Rectal smooth muscle tissue (tissue), 1 donor: ENCODE measurements around the gene LRG1.
"Not testable (repeated sequence)": the region's sequence is repeated elsewhere in the genome, so short reads cannot be mapped to it uniquely, and the experiment has no call there.

Experiments
- H3K27ac ChIP-seq: one replicate; pipeline ENCODE4 v1.7.0; 2013; ENCODE audit warnings: low read depth, low read length, inconsistent platforms
- H3K27me3 ChIP-seq: one replicate; pipeline ENCODE4 v1.7.0; 2013; ENCODE audit warnings: low read length; ENCODE audit not compliant: control insufficient read depth, insufficient read depth
- H3K36me3 ChIP-seq: one replicate; pipeline ENCODE4 v1.7.0; 2013; ENCODE audit warnings: low read length; ENCODE audit not compliant: control insufficient read depth, insufficient read depth
- H3K4me1 ChIP-seq: one replicate; pipeline ENCODE4 v1.7.0; 2013; ENCODE audit warnings: low read length; ENCODE audit not compliant: control insufficient read depth, insufficient read depth
- H3K4me3 ChIP-seq: one replicate; pipeline ENCODE4 v1.7.0; 2013; ENCODE audit warnings: low read length
- H3K9ac ChIP-seq: one replicate; pipeline ENCODE4 v1.7.0; 2013; ENCODE audit warnings: low read length

LRG1 gene

DNA sequence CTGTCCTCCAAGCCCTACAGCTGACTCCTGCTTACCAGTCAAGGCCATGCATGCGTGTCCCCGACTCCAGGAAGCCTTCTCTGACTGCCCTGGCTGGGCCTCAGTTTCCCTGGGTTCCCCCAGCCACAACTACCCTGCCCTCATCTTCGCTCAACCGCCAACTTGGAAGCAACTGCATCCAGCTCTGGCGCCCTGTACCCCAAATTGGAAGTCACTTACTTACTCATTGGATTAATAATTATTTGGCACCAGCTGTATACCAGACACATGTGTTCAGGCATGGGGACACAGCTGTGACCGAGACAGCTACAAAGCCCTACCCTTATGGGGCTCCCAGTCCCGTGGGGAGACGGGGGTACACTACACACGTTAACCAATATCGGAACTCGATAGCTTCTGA is 30.6 kb upstream of the LRG1 start:
- Histone ChIP-seq H3K27ac (no peak overlapping the region), H3K4me1 (no peaks in the 10 kb centered on the region), H3K36me3 (no peaks in the 10 kb centered on the region), H3K9ac (no peak overlapping the region), H3K4me3 (no peak overlapping the region), H3K27me3 (peaks cover under 1% of the 10 kb centered on the region)

GRCh38 chr19:4568886-4569285 is 29.1 kb upstream of the LRG1 start:
- Histone ChIP-seq H3K27ac (no peak overlapping the region), H3K9ac (no peak overlapping the region), H3K36me3 (no peaks in the 10 kb centered on the region), H3K27me3 (no peaks in the 10 kb centered on the region), H3K4me3 (no peak overlapping the region), H3K4me1 (no peaks in the 10 kb centered on the region)

- Histone ChIP-seq H3K27me3 (no peaks in the 10 kb centered on the region), H3K9ac (no peak overlapping the region)
These were observed 27.8 kb upstream of the LRG1 start for GRCh38 chr19:4567584-4568071.

GRCh38 chr19:4566402-4567051 is 26.7 kb upstream of the LRG1 start:
- Histone ChIP-seq H3K27ac (no peak overlapping the region), H3K4me1 (no peaks in the 10 kb centered on the region), H3K36me3 (no peaks in the 10 kb centered on the region), H3K27me3 (no peaks in the 10 kb centered on the region), H3K4me3 (no peak overlapping the region), H3K9ac (no peak overlapping the region)

More at GRCh38 chr19:4567584-4568071, 27.8 kb upstream of the LRG1 start:
- Histone ChIP-seq H3K36me3 (no peaks in the 10 kb centered on the region), H3K4me3 (no peak overlapping the region), H3K4me1 (no peaks in the 10 kb centered on the region), H3K27ac (no peak overlapping the region)

DNA sequence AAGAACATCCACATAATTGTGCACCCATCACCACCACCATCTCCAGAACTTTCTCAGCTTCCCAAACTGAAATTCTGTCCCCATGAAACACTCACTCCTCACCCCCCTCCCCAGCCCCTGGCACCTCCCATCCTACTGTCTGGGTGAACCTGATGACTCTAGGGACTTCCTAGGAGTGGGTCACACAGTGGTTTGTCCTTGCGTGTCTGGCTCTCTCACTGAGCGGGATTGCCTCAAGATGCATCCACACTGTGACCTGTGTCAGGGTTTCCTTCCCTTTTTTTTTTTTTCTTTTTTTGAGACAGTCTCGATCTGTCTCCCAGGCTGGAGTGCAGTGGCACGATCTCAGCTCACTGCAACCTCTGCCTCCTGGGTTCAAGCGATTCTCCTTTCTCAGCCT is 23.7 kb upstream of the LRG1 start:
- not testable (repeated sequence) for H3K27me3 ChIP-seq, H3K4me3 ChIP-seq, H3K9ac ChIP-seq, H3K27ac ChIP-seq, H3K36me3 ChIP-seq, H3K4me1 ChIP-seq

GRCh38 chr19:4562085-4562484 is 22.2 kb upstream of the LRG1 start:
- H3K36me3 ChIP-seq, H3K4me3 ChIP-seq, H3K9ac ChIP-seq, H3K4me1 ChIP-seq, H3K27me3 ChIP-seq, H3K27ac ChIP-seq: not testable (repeated sequence)

GRCh38 chr19:4559569-4559968 is 19.7 kb upstream of the LRG1 start, which contains the start of gene SEMA6B:
Gene SEMA6B (minus strand): TSS chr19:4559684. CDS start chr19:4558457, 1,227 bp downstream.
- Histone ChIP-seq H3K9ac (no peak within 1 kb of the TSS), H3K27me3 (peaks cover 3% of the 10 kb centered on the region), H3K36me3 (no peaks in the 10 kb centered on the region), H3K4me3 (no peak within 1 kb of the TSS), H3K4me1 (no peaks in the 10 kb centered on the region), H3K27ac (no peak within 1 kb of the TSS)

DNA sequence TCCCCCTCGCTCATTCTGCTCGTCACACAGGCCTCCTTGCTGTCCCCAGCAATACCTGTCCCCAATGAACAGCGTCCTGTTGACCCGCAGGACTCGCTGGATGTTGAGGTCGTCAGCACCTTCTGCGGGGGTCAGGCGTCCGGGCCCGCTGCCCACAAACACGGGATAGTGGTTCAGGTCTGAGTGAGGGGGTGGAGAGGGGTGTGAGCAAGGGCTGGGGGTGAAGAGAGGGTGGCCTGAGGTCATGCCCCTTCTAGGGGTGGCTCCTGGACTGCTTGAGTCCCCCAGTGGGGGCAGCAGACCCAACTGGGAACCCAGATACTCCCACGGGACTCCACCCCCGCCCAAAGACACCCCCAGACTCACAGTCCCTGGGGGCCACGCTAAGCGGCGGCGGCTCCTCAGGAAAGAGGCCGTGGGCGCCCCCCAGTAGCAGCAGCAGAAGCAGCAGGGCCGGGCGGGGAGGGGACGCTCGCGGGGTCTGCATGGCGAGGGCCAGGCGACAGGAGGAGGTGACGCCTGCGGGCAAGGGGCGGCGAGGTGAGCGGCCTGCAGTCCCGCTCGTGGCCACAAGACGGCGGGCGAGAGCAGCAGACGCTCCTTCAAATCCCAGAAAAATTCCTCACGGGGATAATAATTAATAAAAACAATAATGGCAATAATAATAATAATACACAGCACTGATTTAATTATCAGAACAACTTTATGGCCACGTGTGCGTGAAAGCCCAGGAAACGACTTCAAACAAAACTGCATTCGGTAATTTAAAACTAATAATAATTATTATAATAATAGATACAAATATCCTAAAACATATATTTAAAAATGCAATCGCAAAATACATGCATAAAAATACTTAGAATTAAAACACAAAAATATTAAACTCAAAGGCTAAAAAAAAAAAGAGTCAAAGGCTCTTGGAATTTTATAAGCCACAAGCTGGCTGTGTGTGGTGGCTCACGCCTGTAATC is 18.4 kb upstream of the LRG1 start:
- Histone ChIP-seq H3K4me1 (no peaks in the 10 kb centered on the region), H3K27ac (no peak overlapping the region), H3K4me3 (peak overlapping the region; percentile 15), H3K27me3 (peaks cover 3% of the 10 kb centered on the region), H3K36me3 (no peaks in the 10 kb centered on the region), H3K9ac (no peak overlapping the region)

- H3K9ac ChIP-seq = no peak overlapping the region
These were observed 17.5 kb upstream of the LRG1 start for GRCh38 chr19:4557144-4557970.

DNA sequence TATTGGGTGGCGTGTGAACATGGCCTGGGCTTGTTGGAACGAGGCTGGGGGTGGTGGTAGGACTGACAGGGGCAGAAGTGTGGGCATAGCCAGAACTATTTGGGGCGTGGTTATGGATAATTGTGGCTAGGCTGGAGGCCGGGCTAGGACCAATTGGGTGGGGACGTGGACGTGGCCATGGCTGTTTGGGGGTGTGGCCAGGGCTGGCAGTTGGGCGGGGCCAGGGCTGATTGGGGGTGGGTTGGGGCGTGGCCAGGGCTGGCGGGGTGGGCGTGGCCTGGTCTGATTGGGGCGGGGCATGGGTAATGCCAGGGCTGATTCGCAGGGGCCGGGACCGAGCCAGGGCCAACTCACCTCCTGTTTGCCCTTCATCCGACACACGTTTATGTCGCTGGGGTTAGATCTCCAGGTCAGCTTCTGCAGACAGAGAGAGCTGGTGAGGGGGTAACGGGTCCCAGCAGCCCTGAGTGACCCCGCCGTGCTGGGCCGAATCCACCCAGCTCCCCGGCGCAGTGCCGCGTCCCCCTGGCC is 16.8 kb upstream of the LRG1 start:
- Histone ChIP-seq H3K9ac (no peak overlapping the region), H3K27me3 (peaks cover 3% of the 10 kb centered on the region), H3K27ac (no peak overlapping the region), H3K4me3 (no peak overlapping the region), H3K36me3 (no peaks in the 10 kb centered on the region), H3K4me1 (no peaks in the 10 kb centered on the region)

More at GRCh38 chr19:4557144-4557970, 17.5 kb upstream of the LRG1 start:
- Histone ChIP-seq H3K27me3 (peaks cover 3% of the 10 kb centered on the region), H3K36me3 (no peaks in the 10 kb centered on the region), H3K4me3 (no peak overlapping the region), H3K27ac (no peak overlapping the region), H3K4me1 (no peaks in the 10 kb centered on the region)

- Histone ChIP-seq H3K4me1 (no peaks in the 10 kb centered on the region), H3K27ac (no peak overlapping the region), H3K36me3 (no peaks in the 10 kb centered on the region), H3K27me3 (peaks cover 3% of the 10 kb centered on the region), H3K4me3 (no peak overlapping the region), H3K9ac (no peak overlapping the region)
These were observed 16.1 kb upstream of the LRG1 start for GRCh38 chr19:4555657-4556561.
